Measurements from ENCODE around the gene FER. TPM values are rescaled to one million over a fixed set of nuclear protein-coding genes. Genes with fewer than 3 reads are reported as not detected.
A peak's percentile ranks its signal among the peaks of the same experiment; 100 is the strongest.

The FER gene
- total and polyA plus RNA-seq, 2 of the 13 experiments (the other 11 are each of a cell fraction or from before 2014, with no cell fraction given), result 7.9 to 29.0 TPM

DNA sequence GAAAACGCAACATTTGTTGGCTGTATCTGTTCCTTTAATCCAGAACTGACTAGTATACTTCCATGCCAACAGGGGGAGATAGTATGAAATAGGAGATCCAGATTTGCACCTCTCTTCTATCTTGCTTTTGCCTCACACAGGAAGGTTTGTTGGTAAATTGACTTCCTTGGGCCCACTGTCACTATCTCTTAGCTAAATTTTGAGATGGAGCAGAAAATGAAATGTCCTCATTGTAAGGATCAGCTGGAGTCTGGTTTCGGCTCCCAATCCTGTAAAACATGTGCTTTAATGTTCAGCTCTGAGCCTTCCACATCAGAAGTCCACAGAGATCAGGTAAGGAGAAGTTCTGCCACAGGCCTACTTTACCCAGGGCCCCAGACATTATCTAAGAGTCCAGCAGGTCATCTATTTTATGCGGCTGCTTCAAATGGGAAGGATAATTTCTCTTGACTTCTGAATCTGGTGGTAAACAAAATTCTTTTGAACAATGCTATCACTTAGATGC lies 176.8 kb downstream of the FER start (continued):
- TF ChIP-seq CREB1 (IDR thresholded peaks at IDR 0.05) (no peak), CREB1 (CRISPR knock-in tag; IDR thresholded peaks at IDR 0.05) (no peak), ZIK1 (CRISPR knock-in tag; IDR thresholded peaks at IDR 0.05; ENCODE audit: borderline replicate concordance, low read depth) (no peak), CEBPG (CRISPR knock-in tag; IDR thresholded peaks at IDR 0.05) (0 out of 2 replicates have a peak, but pooled peaks have one; percentile 26), MZF1 (CRISPR knock-in tag; IDR thresholded peaks at IDR 0.05; ENCODE audit: borderline replicate concordance) (peak; percentile 41; the same call in 1 of the 2 replicates), ZNF530 (CRISPR knock-in tag; IDR thresholded peaks at IDR 0.05; ENCODE audit: low read depth) (no peak), ZNF839 (CRISPR knock-in tag; IDR thresholded peaks at IDR 0.05; ENCODE audit: borderline replicate concordance) (no peak), MIER2 (CRISPR knock-in tag; IDR thresholded peaks at IDR 0.05) (no peak), AHR (CRISPR knock-in tag; IDR thresholded peaks at IDR 0.05) (no peak), ZNF354B (CRISPR knock-in tag; IDR thresholded peaks at IDR 0.05) (no peak), ZBTB42 (CRISPR knock-in tag; IDR thresholded peaks at IDR 0.05) (no peak), JDP2 (CRISPR knock-in tag; IDR thresholded peaks at IDR 0.05; ENCODE audit: borderline replicate concordance) (no peak), PITX1 (CRISPR knock-in tag; IDR thresholded peaks at IDR 0.05) (no peak), PCBP1 (IDR thresholded peaks at IDR 0.05; ENCODE audit: borderline replicate concordance, low read depth, low read length) (no peak), SP2 (CRISPR knock-in tag; IDR thresholded peaks at IDR 0.05) (no peak)
- TF ChIP-seq, protein P1, sequence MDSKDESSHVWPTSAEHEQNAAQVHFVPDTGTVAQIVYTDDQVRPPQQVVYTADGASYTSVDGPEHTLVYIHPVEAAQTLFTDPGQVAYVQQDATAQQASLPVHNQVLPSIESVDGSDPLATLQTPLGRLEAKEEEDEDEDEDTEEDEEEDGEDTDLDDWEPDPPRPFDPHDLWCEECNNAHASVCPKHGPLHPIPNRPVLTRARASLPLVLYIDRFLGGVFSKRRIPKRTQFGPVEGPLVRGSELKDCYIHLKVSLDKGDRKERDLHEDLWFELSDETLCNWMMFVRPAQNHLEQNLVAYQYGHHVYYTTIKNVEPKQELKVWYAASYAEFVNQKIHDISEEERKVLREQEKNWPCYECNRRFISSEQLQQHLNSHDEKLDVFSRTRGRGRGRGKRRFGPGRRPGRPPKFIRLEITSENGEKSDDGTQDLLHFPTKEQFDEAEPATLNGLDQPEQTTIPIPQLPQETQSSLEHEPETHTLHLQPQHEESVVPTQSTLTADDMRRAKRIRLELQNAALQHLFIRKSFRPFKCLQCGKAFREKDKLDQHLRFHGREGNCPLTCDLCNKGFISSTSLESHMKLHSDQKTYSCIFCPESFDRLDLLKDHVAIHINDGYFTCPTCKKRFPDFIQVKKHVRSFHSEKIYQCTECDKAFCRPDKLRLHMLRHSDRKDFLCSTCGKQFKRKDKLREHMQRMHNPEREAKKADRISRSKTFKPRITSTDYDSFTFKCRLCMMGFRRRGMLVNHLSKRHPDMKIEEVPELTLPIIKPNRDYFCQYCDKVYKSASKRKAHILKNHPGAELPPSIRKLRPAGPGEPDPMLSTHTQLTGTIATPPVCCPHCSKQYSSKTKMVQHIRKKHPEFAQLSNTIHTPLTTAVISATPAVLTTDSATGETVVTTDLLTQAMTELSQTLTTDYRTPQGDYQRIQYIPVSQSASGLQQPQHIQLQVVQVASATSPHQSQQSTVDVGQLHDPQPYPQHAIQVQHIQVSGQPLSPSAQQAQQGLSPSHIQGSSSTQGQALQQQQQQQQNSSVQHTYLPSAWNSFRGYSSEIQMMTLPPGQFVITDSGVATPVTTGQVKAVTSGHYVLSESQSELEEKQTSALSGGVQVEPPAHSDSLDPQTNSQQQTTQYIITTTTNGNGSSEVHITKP (CRISPR knock-in tag; IDR thresholded peaks at IDR 0.05; ENCODE audit: low read depth), result no peak
- TF ChIP-seq, protein P2, sequence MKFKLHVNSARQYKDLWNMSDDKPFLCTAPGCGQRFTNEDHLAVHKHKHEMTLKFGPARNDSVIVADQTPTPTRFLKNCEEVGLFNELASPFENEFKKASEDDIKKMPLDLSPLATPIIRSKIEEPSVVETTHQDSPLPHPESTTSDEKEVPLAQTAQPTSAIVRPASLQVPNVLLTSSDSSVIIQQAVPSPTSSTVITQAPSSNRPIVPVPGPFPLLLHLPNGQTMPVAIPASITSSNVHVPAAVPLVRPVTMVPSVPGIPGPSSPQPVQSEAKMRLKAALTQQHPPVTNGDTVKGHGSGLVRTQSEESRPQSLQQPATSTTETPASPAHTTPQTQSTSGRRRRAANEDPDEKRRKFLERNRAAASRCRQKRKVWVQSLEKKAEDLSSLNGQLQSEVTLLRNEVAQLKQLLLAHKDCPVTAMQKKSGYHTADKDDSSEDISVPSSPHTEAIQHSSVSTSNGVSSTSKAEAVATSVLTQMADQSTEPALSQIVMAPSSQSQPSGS (CRISPR knock-in tag; IDR thresholded peaks at IDR 0.05), result 0 out of 2 replicates have a peak, but pooled peaks have one; percentile 10
- TF ChIP-seq, protein P3, sequence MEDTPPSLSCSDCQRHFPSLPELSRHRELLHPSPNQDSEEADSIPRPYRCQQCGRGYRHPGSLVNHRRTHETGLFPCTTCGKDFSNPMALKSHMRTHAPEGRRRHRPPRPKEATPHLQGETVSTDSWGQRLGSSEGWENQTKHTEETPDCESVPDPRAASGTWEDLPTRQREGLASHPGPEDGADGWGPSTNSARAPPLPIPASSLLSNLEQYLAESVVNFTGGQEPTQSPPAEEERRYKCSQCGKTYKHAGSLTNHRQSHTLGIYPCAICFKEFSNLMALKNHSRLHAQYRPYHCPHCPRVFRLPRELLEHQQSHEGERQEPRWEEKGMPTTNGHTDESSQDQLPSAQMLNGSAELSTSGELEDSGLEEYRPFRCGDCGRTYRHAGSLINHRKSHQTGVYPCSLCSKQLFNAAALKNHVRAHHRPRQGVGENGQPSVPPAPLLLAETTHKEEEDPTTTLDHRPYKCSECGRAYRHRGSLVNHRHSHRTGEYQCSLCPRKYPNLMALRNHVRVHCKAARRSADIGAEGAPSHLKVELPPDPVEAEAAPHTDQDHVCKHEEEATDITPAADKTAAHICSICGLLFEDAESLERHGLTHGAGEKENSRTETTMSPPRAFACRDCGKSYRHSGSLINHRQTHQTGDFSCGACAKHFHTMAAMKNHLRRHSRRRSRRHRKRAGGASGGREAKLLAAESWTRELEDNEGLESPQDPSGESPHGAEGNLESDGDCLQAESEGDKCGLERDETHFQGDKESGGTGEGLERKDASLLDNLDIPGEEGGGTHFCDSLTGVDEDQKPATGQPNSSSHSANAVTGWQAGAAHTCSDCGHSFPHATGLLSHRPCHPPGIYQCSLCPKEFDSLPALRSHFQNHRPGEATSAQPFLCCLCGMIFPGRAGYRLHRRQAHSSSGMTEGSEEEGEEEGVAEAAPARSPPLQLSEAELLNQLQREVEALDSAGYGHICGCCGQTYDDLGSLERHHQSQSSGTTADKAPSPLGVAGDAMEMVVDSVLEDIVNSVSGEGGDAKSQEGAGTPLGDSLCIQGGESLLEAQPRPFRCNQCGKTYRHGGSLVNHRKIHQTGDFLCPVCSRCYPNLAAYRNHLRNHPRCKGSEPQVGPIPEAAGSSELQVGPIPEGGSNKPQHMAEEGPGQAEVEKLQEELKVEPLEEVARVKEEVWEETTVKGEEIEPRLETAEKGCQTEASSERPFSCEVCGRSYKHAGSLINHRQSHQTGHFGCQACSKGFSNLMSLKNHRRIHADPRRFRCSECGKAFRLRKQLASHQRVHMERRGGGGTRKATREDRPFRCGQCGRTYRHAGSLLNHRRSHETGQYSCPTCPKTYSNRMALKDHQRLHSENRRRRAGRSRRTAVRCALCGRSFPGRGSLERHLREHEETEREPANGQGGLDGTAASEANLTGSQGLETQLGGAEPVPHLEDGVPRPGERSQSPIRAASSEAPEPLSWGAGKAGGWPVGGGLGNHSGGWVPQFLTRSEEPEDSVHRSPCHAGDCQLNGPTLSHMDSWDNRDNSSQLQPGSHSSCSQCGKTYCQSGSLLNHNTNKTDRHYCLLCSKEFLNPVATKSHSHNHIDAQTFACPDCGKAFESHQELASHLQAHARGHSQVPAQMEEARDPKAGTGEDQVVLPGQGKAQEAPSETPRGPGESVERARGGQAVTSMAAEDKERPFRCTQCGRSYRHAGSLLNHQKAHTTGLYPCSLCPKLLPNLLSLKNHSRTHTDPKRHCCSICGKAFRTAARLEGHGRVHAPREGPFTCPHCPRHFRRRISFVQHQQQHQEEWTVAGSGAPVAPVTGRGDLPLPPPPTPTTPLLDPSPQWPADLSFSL (CRISPR knock-in tag; IDR thresholded peaks at IDR 0.05), result no peak
- TF ChIP-seq, protein P4, sequence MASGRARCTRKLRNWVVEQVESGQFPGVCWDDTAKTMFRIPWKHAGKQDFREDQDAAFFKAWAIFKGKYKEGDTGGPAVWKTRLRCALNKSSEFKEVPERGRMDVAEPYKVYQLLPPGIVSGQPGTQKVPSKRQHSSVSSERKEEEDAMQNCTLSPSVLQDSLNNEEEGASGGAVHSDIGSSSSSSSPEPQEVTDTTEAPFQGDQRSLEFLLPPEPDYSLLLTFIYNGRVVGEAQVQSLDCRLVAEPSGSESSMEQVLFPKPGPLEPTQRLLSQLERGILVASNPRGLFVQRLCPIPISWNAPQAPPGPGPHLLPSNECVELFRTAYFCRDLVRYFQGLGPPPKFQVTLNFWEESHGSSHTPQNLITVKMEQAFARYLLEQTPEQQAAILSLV (CRISPR knock-in tag; IDR thresholded peaks at IDR 0.05; ENCODE audit: borderline replicate concordance), result no peak

All from HepG2 (cell line).